GM21360 (cell line): ENCODE measurements around the gene TGOLN2.
"Not testable (repeated sequence)": the region's sequence is repeated elsewhere in the genome, so short reads cannot be mapped to it uniquely, and the experiment has no call there.

Experiments
- ATAC-seq: cut with Tn5 transposase; IDR thresholded peaks from one replicate; pipeline ENCODE4 v1.9.1; 2021; ENCODE audit warnings: mild to moderate bottlenecking, moderate library complexity; ENCODE audit not compliant: unreplicated experiment

Gene TGOLN2

DNA sequence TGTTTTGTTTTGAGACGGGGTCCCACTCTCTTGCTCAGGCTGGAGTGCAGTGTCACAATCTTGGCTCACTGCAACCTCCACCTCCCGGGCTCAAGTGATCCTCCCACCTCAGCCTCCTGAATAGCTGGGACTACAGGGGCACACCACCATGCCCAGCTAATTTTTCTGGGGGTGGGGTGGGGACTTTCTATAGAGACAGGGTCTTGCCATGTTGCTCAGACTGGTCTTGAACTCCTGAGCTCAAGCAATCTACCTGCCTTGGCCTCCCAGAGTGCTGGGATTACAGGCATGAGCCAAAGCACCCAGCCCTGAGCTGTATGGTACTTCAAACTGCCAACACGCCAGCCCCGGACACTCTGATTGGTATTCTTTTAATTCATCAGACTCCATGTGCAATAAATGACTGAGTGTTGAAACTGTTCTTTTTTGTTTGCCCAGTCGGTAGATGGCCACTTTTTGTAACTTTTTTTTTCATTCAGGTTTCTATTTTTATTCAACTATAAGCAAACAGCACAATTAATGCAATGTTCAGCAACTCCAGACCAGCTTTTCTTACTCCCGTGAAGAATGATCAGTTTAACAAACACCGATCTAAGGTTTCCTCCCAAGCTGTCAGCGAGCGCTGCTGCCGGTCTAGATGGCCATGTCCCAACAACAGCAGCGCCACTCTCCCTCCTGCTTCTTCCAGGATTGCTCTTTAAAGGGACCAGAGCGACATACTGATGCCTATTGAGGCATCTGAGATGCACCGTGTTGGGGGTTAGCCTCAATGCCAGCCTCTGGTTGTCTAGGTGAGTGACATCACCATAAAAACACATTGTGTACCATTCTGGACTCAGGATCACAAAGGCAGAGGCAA lies 12.5 kb upstream of the TGOLN2 start:
- no peak for ATAC-seq

DNA sequence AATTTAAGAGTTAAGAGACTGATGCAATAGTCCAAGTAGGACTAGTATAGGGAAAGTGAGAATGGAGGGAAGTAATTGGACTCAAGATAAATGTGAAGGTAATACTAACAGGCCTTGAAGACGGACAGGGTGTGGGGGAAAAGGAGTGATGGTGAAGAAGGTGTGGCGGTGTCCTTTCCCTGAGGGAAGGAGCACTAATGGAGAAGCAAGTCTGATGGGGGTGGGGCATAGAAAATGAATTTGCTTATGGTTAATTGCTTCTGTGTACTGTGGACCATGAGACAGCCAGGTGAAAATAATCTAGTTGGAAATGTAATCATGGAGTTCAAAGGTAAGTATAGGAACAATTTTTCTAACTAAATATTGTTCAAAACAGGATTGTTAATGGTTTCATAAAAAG lies 7.1 kb upstream of the TGOLN2 start:
- no peak for ATAC-seq

DNA sequence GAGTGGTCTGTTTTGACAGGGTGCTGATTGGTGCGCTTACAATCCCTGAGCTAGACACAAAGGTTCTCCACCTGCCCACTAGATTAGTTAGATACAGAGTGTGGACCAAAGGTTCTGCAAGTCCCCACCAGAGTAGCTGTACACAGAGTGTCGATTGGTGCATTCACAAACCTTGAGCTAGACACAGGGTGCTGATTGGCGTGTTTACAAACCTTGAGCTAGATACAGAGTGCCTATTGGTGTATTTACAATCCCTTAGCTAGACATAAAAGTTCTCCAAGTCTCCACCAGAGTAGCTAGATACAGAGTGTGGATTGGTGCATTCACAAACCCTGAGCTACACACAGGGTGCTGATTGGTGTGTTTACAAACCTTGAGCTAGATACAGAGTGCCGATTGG lies 6.1 kb upstream of the TGOLN2 start:
- ATAC-seq: not testable (repeated sequence)

DNA sequence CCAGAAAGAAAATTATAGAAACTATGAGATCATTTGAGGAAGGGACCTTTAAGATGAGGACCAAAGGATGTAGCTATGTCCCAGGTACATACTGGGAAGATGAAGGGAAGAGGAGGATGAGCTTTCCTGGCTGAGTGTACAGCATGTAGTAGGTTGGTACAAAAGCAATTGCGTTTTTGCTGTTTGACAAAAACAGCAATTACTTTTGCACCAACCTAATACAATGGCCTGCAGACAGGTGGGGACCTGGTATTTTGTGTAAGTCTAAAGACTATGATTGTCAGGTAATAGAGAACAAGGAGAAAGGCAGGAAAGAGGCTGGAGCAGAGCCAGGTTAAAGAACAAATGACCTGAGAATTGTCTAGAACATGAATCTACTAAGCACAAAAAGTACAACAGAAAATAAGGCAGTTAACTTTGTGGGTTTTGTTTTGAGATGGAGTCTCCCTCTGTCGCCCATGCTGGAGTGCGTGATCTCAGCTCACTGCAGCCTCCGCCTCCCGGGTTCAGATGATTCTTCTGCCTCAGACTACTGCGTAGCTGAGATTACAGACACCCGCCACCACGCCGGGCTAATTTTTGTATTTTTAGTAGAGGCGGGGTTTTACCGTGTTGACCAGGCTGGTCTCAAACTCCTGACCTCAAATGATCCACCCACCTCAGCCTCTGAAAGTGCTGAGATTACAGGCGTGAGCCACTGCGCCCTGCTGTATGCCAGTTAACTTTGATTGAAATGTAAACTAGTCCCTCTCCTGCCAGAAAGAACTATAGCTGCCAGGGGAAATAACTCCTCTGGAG lies 3.2 kb upstream of the TGOLN2 start:
- ATAC-seq: no peak

DNA sequence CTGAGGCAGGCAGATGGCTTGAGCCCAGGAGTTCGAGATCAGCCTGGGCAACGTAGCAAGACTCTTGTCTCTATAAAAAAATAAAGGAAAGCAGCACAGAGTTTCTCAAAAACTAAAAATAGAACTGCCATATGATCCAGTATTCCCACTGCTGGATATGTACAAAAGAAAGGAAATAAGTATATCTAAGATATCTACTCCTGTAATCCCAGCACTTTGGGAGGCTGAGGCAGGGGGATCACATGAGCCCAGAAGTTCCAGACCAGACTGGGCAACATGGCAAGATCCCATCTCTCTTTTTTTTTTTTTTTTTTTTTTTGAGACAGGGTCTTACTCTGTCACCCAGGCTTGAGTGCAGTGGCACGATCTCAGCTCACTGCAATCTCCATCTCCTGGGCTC lies 1.9 kb upstream of the TGOLN2 start:
- not testable (repeated sequence) for ATAC-seq

DNA sequence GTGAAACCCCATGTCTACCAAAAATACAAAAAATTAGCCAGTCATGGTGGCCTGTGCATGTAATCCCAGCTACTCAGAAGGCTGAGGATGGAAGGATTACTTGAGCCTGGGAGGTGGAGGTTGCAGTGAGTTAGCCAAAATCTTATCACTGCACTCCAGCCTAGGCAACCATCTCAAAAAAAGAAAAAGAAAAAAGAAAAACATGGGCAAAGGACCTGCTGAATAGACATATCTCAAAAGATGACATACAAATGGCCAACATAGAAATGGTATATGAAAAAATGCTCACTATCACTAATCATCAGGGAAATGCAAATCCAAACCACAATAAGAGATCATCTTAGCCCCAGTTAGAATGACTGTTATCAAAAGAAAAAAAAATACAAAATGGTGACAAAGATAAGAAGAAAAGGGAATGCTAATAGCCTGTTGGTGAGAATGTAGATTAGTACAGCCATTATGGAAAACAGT lies 1.4 kb upstream of the TGOLN2 start:
- ATAC-seq: no peak

DNA sequence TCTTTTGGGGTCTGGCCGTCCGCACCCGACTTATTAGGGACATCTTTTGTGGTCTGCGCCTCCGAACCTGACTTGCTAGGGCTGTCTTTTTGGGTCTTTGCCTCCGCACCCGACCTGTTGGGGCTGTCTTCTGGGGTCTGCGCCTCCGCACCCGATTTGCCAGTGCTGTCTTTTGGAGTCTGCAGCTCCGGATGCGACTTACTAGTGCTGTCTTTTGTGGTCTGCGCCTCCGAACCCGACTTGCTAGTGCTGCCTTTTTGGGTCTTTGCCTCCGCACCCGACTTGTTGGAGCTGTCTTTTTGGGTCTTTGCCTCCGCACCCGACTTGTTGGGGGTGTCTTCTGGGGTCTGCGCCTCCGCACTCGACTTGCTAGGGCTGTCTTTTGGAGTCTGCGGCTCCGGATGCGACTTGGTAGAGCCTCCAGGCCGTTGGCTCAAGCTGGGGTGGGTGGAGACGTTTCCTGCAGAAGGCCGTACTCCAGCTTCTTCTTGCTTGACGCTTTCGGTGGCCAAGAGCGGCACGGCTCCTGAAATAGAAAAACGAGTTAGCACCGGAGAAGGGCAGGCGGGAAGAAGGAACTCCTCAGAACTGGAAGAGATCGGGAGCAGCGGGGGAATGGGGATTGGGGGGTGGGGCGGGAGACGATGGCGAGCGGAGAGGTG lies 498 bp downstream of the TGOLN2 start:
- ATAC-seq: no peak

DNA sequence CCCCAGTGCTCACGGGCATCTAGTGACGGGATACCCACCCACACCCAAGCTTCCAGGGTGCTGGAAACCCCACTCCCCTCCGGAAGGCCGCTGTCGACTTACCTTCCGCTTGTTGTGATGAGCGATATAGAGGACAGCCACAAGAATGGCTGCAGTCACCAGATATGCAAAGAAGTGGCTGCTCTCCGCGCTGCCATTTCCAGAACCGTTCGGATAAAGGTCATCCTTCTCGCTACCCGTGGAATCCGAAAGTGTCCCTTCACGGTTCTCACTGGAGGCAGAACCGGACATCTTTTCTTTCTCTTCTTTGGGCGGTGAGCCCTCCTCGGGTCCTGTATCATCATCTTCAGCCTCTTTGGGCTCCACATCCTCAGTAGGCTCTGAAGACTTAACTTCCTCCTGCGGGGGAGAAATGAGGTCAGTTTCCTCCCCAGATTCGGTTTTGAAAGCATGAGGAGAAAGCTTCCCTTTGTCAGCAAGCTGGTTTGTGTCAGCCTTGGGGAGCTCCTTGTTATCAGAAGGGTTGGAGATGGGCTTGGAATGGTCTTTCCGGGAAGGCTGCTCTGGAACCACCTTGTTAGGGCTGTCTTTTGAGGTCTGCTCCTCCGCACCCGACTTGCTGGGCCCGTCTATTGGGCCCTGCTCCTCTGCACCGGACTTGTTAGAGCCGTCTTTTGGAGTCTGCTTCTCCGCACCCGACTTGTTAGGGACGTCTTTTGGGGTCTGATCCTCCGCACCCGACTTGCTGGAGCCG lies 1.2 kb downstream of the TGOLN2 start:
- ATAC-seq: peak; percentile 28

DNA sequence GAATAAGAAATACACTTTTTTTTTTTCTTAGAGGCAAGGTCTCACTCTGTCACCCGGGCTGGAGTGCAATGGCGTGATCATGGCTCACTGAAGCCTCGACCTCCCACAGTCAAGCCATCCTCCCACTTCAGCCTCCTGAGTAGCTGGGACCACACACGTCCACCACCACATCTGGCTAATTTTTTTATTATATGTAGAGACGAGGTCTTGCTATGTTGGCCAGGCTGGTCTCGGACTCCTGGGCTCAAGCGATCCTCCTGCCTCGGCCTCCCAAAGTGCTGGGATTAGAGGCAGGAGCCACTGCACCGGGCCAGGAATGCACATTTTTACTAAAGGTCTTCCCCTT lies 2.4 kb downstream of the TGOLN2 start:
- ATAC-seq: no peak

DNA sequence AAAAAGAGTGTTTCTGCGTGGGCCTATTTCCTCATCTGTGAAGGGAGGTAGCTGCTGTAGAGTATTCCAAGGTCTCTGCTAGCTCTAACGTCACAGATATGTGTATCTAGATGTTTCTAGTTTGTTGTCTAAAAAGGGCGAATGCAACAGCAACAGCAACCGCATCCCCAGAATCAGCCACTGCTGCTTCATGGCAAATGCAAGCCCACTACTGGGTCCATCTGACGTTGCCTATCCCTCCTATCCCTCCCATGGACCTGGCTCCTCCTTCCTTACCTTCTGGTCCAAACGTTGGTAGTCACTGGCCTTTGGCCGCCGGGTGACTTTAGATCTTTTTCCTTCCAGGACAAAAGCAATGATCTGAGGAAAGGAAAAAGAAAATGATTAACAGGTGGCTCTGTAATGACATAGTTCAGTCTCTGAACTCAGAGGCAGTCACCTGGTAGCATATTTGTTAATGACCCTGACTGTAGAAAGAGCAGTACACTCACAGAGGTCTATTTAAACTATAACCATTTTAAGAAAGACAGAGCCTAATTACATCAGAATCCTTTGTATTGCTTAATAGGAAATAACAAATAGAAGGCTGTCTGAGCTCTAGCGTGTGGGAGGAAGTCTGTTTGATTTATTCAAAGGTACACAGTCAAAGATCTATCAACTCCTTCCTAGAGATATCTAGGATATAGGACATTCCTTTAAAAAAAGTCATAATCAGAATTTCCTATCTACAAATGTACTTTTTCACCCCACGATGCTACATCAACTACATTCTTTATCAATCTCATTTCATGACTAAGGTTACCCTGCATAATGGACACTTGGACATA lies 2.9 kb downstream of the TGOLN2 start:
- ATAC-seq: no peak

DNA sequence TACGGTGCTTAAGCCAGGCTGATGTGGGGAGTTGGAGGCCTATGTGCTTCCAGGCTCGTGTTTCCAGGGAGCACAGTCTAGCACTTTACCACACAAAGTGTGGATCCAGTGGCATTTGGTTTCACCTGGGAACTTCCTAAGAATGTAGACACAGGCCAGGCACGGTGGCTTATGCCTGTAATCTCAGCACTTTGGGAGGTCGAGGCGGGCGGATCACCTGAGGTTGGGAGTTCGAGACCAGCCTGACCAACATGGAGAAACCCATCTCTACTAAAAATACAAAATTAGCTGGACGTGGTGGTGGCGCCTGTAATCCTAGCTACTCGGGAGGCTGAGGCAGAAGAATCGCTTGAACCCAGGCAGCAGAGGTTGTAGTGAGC lies 3.8 kb downstream of the TGOLN2 start:
- not testable (repeated sequence) for ATAC-seq

DNA sequence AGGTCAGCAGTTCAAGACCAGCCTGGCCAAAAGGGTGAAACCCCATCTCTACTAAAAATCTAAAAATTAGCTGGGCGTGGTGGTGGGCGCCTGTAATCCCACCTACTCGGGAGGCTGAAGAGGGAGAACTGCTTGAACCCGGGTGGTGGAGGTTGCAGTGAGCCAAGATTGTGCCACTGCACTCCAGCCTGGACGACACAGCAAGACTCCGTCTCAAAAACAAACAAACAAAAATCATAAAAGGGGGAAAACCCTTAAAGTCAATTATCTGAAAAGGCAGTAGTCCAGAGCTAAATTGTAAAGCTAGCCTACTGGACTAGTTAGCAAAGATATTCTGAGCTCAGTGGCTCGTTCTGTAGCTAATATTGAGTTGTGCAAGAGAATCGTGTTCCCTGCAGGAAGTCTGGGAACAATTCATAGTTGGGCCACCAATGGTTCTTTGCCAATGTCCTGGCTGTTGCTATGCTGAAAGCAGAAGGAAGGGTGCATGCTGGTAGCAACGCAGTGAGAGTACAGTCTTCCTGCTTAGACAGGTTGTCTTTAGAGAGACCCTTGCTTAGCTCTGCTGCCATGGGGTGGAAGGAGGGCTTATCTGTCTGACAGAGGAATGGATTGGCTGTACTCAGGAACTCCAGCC lies 4.3 kb downstream of the TGOLN2 start:
- ATAC-seq: no peak

DNA sequence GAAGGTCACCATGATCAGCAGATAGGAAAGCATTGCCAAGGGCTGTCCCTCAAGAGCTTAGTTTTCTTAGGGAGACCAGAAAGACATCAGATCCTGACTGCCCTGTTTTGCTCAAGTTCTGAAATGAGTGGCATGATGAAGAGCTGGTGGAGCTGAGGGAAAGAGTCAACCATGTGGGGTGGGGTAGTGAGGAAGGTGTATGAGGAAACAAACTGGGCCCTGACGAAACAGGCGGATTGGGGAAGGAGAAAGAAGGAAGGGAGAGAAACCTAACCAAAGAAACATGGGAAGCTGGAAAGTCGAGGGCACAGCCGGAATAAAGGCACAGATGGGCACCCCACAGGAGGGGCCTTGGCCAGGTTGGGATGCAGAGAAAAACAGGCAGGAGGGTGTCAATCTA lies 8.0 kb downstream of the TGOLN2 start:
- no peak for ATAC-seq

DNA sequence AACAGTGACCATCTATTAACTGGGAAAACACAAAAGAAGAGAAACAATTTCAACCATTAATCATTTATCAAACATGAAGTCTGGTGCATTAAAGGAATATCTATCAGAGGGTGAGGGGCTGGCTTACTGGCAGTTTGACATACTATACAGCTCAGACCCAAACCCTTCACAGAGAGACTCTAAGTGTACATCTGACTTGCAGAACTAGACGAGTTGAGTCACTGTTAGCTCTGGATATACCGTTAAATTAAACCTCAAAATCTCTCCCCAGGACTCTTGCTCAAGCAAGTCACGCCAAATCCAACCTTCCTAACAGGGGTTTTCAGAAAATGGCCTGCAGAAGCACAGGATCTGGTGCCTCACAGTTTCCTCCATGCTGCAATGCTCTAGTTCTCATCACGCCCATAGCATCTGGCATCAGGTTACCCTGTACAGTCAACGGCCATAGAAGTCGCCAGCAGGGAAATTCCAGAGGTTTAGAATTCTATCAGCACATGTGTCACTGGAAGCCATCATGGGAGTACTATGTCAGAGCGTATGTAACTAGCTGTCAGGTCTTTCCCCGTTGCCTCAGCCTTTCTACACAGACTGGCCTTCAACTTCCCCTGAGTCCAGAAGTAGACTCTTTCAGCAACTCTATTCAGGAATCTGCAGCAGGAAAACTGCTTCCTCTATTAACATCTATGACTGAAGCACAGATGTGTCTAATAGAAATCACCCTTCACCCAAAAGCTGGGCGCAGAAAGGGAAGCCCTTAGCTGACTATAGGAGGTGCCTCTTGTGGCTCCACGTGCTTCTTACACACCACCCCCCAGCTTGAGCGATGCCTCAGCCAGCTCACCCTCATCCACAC lies 9.3 kb downstream of the TGOLN2 start:
- ATAC-seq: no peak

DNA sequence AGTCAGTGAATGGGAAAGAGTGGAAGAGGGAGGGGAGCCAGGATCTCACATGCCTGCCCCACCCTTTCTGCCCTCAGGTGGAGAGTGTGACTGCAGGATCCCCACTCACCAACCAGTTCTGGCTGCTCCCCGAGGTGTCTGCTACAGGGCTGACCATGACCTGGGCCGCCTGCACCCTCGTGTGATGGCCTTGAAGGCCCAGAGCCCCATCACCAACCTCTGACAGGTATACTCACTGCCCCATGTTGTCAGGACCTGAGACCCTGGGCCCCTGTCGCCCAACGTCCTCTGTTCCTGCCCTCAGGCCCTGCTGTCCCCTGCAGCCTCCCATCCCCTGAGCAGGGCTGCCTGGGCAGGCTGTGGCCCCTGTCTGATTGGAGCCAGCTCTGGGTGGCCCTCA lies 11.9 kb downstream of the TGOLN2 start:
- ATAC-seq: not testable (repeated sequence)

DNA sequence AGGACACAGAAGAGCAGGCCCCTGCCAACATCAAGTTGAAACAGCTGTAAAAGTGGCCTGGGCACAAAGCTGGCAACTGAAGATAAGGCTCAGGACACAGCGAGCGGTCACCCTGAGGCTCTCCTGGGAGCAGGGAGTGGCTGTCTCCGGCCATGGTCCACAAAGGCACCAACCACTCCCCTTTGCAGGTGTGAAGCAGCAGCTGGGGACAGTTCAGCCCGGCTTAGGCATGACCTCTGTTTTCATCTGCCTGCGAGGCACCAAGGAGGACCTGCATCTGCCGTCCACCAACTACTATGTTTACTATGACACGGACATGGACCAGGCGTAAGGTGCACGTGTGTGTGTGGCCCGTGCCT lies 12.9 kb downstream of the TGOLN2 start:
- no peak for ATAC-seq

DNA sequence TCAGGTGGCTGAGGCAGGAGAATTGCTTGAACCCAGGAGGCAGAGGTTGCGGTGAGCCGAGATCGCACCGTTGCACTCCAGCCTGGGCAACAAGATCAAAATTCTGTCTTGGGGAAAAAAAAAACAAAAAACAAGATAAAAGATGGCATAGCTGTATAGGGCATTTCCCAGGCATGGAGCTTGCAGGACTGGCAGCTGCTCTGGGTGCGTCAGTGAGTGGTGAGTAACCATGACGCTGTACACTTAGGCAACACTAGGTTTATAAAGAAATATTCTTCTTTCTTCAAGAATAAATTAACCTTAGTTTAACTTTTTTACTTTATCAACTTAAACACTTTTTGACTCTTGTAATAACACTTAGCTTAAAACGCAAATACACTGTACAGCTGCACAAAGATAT lies 15.4 kb downstream of the TGOLN2 start:
- no peak for ATAC-seq

DNA sequence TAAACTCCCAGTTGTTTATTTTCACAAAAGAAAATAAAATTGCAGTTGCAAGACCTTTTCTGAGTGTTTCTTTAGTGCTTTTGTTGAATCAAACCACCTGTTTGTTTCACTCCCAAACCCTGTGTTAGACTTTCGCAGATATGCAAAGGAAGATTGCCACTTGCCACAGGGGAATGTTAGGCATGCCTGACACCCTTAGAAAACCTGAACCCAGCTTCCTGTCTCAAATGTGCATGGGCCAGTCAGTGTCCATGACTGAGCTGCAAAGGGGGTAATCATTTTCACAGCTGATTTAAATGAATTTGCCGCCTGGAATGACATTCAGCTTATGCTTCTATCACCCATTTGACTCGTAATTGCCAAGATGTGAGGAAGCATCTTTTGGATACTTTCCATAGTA lies 17.5 kb downstream of the TGOLN2 start:
- ATAC-seq: no peak
